ENCODE measurements around the gene NACAD. TPM values are rescaled to one million over a fixed set of nuclear protein-coding genes. Genes with fewer than 3 reads are reported as not detected.
"Not testable (repeated sequence)": the region's sequence is repeated elsewhere in the genome, so short reads cannot be mapped to it uniquely, and the experiment has no call there.

NACAD gene
- total RNA-seq, 1 donor from 2014 or later = 0.05 TPM

- ATAC-seq = no peak
- no peak for DNase-seq (ENCODE audit: low spot score)
Measured at GRCh38 chr7:45060295-45060694, 28.5 kb downstream of the NACAD start.

DNA sequence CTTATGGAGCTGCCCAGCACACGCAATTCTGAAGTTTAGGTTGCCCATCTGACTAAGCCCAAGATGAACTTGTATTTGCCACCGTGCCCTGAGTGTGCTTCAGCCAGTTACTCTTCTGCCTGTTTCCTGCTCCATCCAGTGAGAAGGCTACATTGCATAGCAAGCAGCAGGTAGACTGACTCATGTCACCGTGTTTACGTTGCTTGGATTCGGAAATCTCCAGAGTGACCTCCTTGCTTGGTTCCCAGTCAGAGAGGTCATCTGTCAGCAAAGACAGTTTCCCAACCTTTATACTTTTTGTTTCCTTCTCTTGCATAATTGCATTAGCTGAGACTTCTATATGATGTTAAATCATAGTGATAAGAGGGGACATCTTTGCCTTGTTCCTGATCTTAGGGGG, 30.9 kb downstream of the NACAD start:
- peak; percentile 14 for DNase-seq (ENCODE audit: low spot score)
- ATAC-seq = no peak

GRCh38 chr7:45055594-45056219, 33.1 kb downstream of the NACAD start:
- ATAC-seq (peak; percentile 56), DNase-seq (ENCODE audit: low spot score) (no peak)

DNA sequence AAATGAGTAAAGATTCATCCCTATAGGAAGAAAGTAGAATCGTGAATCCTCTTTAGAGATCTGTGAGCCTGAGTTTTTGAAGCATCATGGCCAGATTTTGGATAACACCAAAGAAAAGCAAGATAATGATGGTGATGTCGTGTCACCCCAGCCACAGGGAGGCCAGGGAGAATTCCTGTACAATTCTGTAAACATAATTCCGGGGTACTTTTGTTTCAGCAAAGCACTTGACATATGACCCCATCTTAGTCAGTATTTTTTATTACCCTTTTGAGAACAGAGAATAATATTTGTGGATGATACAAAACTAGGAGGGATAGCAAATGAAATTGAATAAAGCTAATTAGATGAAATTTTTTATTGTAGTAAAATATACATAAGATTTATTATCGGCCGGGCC, 33.8 kb downstream of the NACAD start:
- ATAC-seq = no peak
- no peak for DNase-seq (ENCODE audit: low spot score)

GRCh38 chr7:45054442-45054841, 34.3 kb downstream of the NACAD start:
- no peak for DNase-seq (ENCODE audit: low spot score)
- ATAC-seq = peak; percentile 23

DNA sequence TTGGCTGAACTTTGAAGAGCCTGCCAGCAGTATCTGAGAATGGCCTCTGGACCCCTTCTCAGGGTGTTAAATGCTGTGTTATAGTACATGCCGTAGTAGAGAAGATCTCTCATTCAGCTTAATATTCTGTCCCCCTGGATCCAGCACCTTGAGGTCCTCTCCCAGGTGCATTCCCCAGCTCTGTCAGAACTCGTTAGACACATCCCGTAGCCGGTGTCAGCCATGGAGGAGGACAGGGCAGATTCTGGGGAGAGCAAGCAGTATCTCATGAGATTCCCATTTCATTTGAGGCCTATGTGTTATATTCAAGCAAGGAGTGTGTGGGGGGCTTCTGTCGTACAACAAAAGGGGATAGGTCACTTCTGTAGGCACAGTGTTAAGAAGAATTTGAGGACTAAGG, 34.8 kb downstream of the NACAD start:
- ATAC-seq (no peak), DNase-seq (ENCODE audit: low spot score) (no peak)

GRCh38 chr7:45053401-45053800, 35.4 kb downstream of the NACAD start:
- DNase-seq (ENCODE audit: low spot score) (no peak), ATAC-seq (no peak)

GRCh38 chr7:45052011-45052410, 36.8 kb downstream of the NACAD start:
- ATAC-seq (no peak), DNase-seq (ENCODE audit: low spot score) (no peak)

GRCh38 chr7:45050198-45050597, 38.6 kb downstream of the NACAD start:
- ATAC-seq (no peak), DNase-seq (ENCODE audit: low spot score) (no peak)

GRCh38 chr7:45048748-45049147, 40.0 kb downstream of the NACAD start:
- no peak for ATAC-seq

DNA sequence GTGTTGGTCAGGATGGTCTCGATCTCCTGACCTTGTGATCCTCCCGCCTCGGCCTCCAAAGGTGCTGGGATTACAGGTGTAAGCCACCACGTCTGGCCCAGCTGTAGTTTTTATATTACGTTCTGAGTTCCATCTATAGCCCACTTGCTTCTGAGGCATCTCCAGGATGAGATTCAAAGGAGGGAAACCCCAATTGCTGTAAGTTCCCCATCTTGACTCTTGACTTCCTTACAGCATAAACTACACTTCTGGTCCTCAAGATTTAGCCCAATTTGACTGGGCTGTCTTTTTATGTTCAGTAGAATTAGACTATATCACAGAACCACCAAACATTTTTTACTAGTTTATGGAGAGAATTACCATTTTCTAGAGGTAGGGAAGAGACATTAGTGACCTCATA, 44.4 kb downstream of the NACAD start:
- ATAC-seq (no peak), DNase-seq (ENCODE audit: low spot score) (no peak)

More at GRCh38 chr7:45048748-45049147, 40.0 kb downstream of the NACAD start:
- DNase-seq (ENCODE audit: low spot score) = no peak

DNA sequence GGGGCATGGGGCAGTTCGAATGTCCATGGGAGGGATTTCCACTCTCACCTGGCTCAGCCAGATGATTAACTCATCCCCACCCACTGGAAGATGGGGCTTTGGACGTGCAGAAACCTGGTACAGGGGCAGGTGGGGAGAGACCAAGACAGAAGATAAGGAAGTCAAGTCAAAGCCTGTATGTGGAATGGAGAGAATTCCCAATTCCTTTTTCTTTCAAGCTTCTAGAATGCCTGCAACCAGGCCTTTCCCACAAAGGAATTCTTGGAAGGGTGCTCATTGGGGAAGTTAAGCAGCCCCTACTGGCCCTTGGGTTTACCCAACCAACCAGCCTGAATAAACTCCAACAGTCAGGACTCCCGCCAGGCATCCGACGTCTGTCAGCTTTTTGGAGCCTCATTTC, 49.7 kb downstream of the NACAD start:
- DNase-seq (ENCODE audit: low spot score) = no peak

GRCh38 chr7:45037876-45038275, 50.9 kb downstream of the NACAD start:
- DNase-seq (ENCODE audit: low spot score) (no peak), ATAC-seq (no peak)

More for the DNA sequence above, 49.7 kb downstream of the NACAD start:
- no peak for ATAC-seq

DNA sequence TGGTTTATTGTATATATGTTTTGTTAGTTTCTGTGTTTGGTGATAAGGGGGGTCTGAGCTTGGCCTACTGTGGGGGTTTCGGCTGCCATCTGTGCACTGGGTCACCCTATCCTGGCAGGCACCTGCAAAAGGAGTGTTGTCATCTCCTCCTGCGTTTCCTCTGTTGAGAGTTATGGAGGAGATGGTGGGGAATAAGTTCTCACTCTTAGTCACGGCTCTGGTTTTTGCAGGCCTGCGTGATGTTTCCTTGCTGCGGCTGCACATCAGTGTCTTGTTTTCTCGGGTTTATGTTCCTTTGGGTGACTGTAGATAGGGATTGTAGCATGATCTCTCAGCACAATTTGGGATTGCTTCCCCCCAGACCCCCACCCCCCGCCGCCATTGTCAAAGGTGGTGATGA, 52.0 kb downstream of the NACAD start:
- no peak for ATAC-seq
- no peak for DNase-seq (ENCODE audit: low spot score)

DNA sequence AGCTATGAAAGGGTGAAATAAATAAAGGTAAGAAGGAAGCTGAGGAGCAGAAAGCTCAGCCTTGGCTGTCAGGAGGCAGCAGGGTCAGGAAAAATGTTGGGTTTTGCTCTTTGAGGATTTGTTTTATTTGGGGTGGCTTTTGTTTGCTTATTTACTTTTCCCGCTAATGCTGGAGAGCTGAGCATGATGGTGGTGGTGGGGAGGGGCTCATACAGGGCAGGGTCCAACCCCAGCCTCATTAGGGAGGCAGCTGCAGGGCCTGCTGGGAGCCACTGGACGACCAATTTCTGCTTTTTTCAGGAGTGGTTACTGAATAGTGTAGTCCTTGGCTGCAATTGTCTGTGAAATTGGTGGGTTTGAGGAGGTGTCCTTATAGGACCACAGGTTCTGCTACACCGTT, 52.5 kb downstream of the NACAD start:
- DNase-seq (ENCODE audit: low spot score) = no peak
- ATAC-seq = no peak

GRCh38 chr7:45035893-45036292, 52.9 kb downstream of the NACAD start:
- ATAC-seq = no peak

GRCh38 chr7:45035371-45035770, 53.4 kb downstream of the NACAD start:
- no peak for DNase-seq (ENCODE audit: low spot score)
- no peak for ATAC-seq

More at GRCh38 chr7:45035893-45036292, 52.9 kb downstream of the NACAD start:
- DNase-seq (ENCODE audit: low spot score) = no peak

- ATAC-seq; DNase-seq (ENCODE audit: low spot score): not testable (repeated sequence)
Measured at GRCh38 chr7:45034710-45035109, 54.1 kb downstream of the NACAD start.

DNA sequence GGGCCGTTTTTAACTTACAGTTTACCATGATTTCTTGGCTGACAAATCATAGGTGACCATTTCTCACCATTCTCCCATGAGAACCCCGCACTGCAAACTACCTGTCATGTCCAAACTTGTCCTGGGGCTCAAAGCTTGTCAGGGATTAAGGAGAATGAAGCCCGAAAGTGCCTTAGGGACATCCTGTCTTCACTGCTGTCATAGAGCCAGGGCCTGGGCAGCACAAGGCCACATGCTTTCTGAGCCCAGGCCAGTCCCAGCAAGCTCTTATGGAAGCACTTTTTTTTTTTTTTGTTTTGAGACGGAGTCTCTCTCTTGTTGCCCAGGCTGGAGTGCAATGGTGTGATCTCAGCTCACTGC, 54.9 kb downstream of the NACAD start:
- peak; percentile 79 for ATAC-seq
- no peak for DNase-seq (ENCODE audit: low spot score)

DNA sequence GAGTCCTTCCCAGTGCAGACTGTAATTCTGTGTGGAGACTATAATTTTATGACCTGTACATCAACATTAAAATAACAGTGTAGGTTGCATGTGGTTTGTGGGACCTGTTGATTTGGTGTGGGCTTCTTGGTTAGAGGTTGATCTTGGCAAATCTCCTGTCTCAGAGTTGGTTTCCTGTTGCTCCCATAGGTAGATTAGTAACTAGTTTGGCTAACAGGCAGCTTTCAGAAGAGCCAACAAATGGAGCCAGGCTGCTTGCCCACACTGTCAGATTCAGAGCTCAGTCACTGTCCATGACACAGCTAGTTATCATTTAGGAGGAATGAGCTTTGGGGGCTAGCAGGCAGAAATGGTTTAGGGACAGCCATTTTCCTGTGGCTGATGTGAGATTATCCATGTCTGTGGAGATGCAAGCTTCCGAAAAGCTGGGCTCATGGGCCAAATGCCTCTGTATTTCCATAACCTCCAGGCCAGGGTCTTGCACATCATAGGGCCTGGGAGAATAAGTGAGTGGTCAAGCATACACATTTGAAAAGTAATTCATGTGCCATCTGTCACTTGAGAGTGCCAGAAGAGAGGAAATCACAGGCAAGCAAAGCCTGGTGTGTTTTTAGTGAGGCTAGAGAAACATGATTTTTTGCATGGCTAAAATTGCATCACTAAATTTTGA, 55.4 kb downstream of the NACAD start:
- no peak for DNase-seq (ENCODE audit: low spot score)
- ATAC-seq = peak; percentile 86

GRCh38 chr7:45032421-45032820, 56.3 kb downstream of the NACAD start:
- no peak for DNase-seq (ENCODE audit: low spot score)
- no peak for ATAC-seq

- no peak for ATAC-seq
- DNase-seq (ENCODE audit: low spot score) = no peak
Measured at GRCh38 chr7:45031829-45032228, 56.9 kb downstream of the NACAD start.

Data from left lobe of liver (tissue), 2 donors.